ENCODE measurements around the gene PPP1R16B. TPM values are rescaled to one million over a fixed set of nuclear protein-coding genes. Genes with fewer than 3 reads are reported as not detected.

Gene PPP1R16B
- total and polyA plus RNA-seq, 2 of the 8 experiments (the other 6 are each of a cell fraction or from before 2014, with no cell fraction given), result 2.6 to 8.9 TPM

- Histone ChIP-seq H2AK5ac (ENCODE audit: low read depth, low read length) (no peak overlapping the region), H3K4me3 (ENCODE audit: extremely low read depth in 1 of 4, insufficient read depth in 2 of 4, low read depth in 3 of 4, low read length in 4 of 4) (no peak overlapping the region), H3K23ac (ENCODE audit: insufficient read length) (no peak overlapping the region), H3K79me1 (ENCODE audit: low read depth, low read length) (no peaks in the 10 kb centered on the region), H2AFZ (ENCODE audit: low read length) (no peak overlapping the region), H3K27me3 (replicated peaks in 1 of 4; ENCODE audit: control insufficient read depth in 3 of 4, extremely low read depth in 1 of 4, insufficient read depth in 3 of 4, low read length in 3 of 4) (no peaks in the 10 kb centered on the region; a peak in 1 of 7 replicates), H3K4me1 (replicated peaks in 1 of 4; ENCODE audit: control insufficient read depth in 3 of 4, insufficient read depth in 4 of 4, low read length in 3 of 4) (peaks cover 3 to 10% (median 4%) of the 10 kb centered on the region in 4 experiments; a peak in 3 of 7 replicates), H3K4ac (replicated peaks; ENCODE audit: insufficient read length, low read depth, low read length) (no peak overlapping the region), H4K91ac (replicated peaks; ENCODE audit: insufficient read length, low read length) (no peak overlapping the region), H3K4me2 (ENCODE audit: insufficient read depth in 1 of 2, low read depth in 2 of 2, low read length in 2 of 2) (no peak overlapping the region), H2BK12ac (ENCODE audit: low read depth, low read length) (no peak overlapping the region), H2BK5ac (ENCODE audit: low read depth, low read length) (no peak overlapping the region), H3K36me3 (ENCODE audit: control insufficient read depth in 2 of 4, insufficient read depth in 4 of 4, low read length in 3 of 4) (no peaks in the 10 kb centered on the region), H3K23me2 (ENCODE audit: low read depth, low read length) (no peaks in the 10 kb centered on the region; the same call in 1 of the 2 replicates), H2BK15ac (ENCODE audit: low read length) (no peak overlapping the region), H4K20me1 (replicated peaks in 1 of 2; ENCODE audit: control insufficient read depth in 1 of 2, insufficient read depth in 2 of 2, low read length in 2 of 2) (peaks cover 0 to 3% of the 10 kb centered on the region in 2 experiments), H3K9ac (replicated peaks in 1 of 4; ENCODE audit: extremely low read depth in 1 of 4, low read depth in 3 of 4, low read length in 3 of 4) (no peak overlapping the region), H3K18ac (ENCODE audit: extremely low read depth, low read length) (no peak overlapping the region), H3K79me2 (ENCODE audit: control insufficient read depth in 1 of 2, insufficient read depth in 2 of 2, low read length in 2 of 2) (no peaks in the 10 kb centered on the region; a peak in 1 of 4 replicates), H2BK120ac (replicated peaks; ENCODE audit: low read depth, low read length) (no peak overlapping the region), H2BK20ac (ENCODE audit: low read length) (no peak overlapping the region), H4K8ac (ENCODE audit: extremely low read depth, insufficient read depth, low read length) (no peak overlapping the region), H3K14ac (ENCODE audit: insufficient read length) (no peak overlapping the region), H3K56ac (replicated peaks; ENCODE audit: insufficient read length, low read depth, low read length) (no peak overlapping the region), H4K5ac (ENCODE audit: insufficient read length, low read depth, low read length) (no peak overlapping the region), H3K9me3 (ENCODE audit: insufficient read depth in 2 of 2, low read depth in 1 of 2, low read length in 1 of 2) (no peaks in the 10 kb centered on the region), H3K27ac (ENCODE audit: low read depth, low read length) (no peak overlapping the region)
- no peak for DNase-seq (ENCODE audit: low read depth in 1 of 2, low spot score in 2 of 2)
- CTCF ChIA-PET (ENCODE audit: partially characterized antibody), result interaction anchor here (0.8 kb wide), 1 partner anchor 37 kb away, joined by 3 read pairs; no protein-coding TSS in a partner anchor
- POLR2A ChIA-PET (ENCODE audit: partially characterized antibody), result no interaction called here
- FAIRE-seq, result no peak
- no peak for TF ChIP-seq RNF2 (IDR thresholded peaks at IDR 0.05; ENCODE audit: borderline replicate concordance, low read depth, low read length, missing control alignments, poor library complexity, severe bottlenecking)
- TF ChIP-seq TAF1 (IDR thresholded peaks at IDR 0.05; ENCODE audit: low read depth, low read length), result no peak
- TF ChIP-seq TBP (IDR thresholded peaks at IDR 0.05; ENCODE audit: low read depth, low read length), result no peak
- no peak for TF ChIP-seq SP4 (IDR thresholded peaks at IDR 0.05; ENCODE audit: low read length)
- TF ChIP-seq CREB1 (IDR thresholded peaks at IDR 0.05), result no peak
- TF ChIP-seq EP300 (IDR thresholded peaks at IDR 0.05; ENCODE audit: borderline replicate concordance in 1 of 2, low read depth in 2 of 2, low read length in 2 of 2), result no peak
- TF ChIP-seq HDAC2 (IDR thresholded peaks at IDR 0.05; ENCODE audit: borderline replicate concordance in 1 of 2, low read depth in 2 of 2, low read length in 2 of 2), result no peak
- 95% methylated on average over 4 of the region's 4 CpGs; no CpG with 5 or more reads in 1 of the 2 experiments for WGBS, 2 experiments (ENCODE audit: extremely low coverage in 1 of 2, insufficient coverage in 1 of 2, insufficient read length in 1 of 2, insufficient replicate concordance in 2 of 2, low coverage in 1 of 2, low lambda C conversion rate in 2 of 2, missing lambda C conversion rate in 1 of 2)
These were observed 91.8 kb downstream of the PPP1R16B start for GRCh38 chr20:38897267-38897666.
